ENCODE measurements around the gene APBA1.

DNA sequence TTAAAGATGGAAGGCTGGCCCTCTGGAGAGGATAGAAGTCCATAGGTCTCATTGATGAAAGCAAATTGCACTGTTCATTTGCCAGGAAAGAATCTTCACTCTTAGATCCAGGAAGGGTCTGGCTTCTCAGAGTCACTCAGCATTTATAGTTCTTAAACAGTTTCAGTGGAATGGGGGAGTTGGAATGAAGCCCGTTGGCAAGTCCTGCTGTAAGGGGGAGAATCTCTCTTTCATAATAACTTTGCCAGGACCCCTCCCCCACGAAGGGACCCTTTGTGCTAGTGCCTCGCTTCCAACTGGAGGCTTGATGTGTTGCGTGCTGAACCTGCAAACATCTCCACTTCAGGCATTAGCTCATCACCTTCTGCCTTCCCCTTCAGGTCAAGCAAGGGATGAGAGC is 290.0 kb downstream of the APBA1 start:
- TF ChIP-seq, protein P1, sequence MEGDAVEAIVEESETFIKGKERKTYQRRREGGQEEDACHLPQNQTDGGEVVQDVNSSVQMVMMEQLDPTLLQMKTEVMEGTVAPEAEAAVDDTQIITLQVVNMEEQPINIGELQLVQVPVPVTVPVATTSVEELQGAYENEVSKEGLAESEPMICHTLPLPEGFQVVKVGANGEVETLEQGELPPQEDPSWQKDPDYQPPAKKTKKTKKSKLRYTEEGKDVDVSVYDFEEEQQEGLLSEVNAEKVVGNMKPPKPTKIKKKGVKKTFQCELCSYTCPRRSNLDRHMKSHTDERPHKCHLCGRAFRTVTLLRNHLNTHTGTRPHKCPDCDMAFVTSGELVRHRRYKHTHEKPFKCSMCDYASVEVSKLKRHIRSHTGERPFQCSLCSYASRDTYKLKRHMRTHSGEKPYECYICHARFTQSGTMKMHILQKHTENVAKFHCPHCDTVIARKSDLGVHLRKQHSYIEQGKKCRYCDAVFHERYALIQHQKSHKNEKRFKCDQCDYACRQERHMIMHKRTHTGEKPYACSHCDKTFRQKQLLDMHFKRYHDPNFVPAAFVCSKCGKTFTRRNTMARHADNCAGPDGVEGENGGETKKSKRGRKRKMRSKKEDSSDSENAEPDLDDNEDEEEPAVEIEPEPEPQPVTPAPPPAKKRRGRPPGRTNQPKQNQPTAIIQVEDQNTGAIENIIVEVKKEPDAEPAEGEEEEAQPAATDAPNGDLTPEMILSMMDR (IDR thresholded peaks at IDR 0.05; ENCODE audit: insufficient read depth, low read depth, low read length), result no peak
- TF ChIP-seq EZH2 (IDR thresholded peaks at IDR 0.05; ENCODE audit: insufficient read depth, low read length), result no peak

All from astrocyte (in vitro differentiated cells and primary cell).